Fibroblast of the aortic adventitia (primary cell): ENCODE data around the gene BCL6. TPM values are rescaled to one million over a fixed set of nuclear protein-coding genes. Genes with fewer than 3 reads are reported as not detected.

Experiments used
- DNase-seq: peaks from one replicate; pipeline ENCODE4 v3.0.0-alpha.2; 2010; ENCODE audit warnings: low read depth
- H3K4me3 ChIP-seq: 2 replicates; pipeline ENCODE4 v1.5.1; 2011; ENCODE audit warnings: low read depth, mild to moderate bottlenecking, control low read depth, low read length, moderate library complexity
- total RNA-seq: library from RNA; depleted of rRNA; stranded (reverse); fragments of >200 nt; gene quantifications from 2 replicates; pipeline ENCODE4 v1.2.3, GENCODE V29; 2012; ENCODE audit warnings: low replicate concordance
- TF ChIP-seq, protein P1 (sequence below): IDR thresholded peaks from 2 replicates; pipeline ENCODE4 v1.5.1; 2011; ENCODE audit warnings: mild to moderate bottlenecking, low read length, control low read depth, inconsistent platforms; ENCODE audit not compliant: insufficient read depth

Gene BCL6
- total RNA-seq, 1 donor = 24.8 TPM

DNA sequence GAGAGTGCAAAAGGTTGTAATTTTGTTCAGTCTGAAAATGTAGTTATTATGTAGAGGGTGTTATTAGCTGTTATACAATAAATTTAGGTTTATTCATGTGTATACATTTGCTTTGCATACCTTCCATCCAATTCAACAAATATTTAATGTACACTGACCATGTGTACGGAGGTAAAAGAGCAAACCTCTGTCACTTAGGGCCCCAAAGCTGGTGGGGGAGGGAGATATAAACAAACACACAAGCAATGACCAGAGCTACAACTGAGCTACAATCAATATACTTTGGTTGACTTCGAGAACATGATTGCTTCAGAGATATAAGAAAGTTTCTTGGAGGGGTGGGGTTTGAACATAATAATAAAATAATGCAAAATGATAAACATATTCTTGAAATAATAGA, 17.5 kb upstream of the BCL6 start:
- TF ChIP-seq, protein P1, sequence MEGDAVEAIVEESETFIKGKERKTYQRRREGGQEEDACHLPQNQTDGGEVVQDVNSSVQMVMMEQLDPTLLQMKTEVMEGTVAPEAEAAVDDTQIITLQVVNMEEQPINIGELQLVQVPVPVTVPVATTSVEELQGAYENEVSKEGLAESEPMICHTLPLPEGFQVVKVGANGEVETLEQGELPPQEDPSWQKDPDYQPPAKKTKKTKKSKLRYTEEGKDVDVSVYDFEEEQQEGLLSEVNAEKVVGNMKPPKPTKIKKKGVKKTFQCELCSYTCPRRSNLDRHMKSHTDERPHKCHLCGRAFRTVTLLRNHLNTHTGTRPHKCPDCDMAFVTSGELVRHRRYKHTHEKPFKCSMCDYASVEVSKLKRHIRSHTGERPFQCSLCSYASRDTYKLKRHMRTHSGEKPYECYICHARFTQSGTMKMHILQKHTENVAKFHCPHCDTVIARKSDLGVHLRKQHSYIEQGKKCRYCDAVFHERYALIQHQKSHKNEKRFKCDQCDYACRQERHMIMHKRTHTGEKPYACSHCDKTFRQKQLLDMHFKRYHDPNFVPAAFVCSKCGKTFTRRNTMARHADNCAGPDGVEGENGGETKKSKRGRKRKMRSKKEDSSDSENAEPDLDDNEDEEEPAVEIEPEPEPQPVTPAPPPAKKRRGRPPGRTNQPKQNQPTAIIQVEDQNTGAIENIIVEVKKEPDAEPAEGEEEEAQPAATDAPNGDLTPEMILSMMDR = no peak
- no peak for DNase-seq
- no peak overlapping the region for H3K4me3 ChIP-seq

DNA sequence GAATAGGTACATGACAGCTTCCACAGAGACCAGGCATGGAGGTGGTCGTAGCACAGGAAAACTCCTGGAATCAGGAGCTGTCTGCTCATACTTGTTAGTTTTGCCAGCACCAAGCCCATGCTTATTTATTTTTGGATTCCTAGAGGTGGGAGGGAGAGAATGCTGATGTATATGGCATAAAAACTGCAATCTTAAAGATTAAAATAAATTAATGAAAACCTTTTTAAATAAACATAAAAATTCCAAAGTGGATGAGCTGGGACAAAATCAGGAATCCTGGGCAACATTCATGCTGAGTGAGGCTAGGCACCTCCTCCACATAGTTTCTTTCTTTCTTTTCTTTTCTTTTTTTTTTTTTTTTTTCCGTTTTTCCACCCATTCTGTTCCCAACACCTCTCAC, 14.3 kb upstream of the BCL6 start:
- TF ChIP-seq, protein P1 = no peak
- peak; percentile 33 for DNase-seq
- H3K4me3 ChIP-seq = no peak overlapping the region

DNA sequence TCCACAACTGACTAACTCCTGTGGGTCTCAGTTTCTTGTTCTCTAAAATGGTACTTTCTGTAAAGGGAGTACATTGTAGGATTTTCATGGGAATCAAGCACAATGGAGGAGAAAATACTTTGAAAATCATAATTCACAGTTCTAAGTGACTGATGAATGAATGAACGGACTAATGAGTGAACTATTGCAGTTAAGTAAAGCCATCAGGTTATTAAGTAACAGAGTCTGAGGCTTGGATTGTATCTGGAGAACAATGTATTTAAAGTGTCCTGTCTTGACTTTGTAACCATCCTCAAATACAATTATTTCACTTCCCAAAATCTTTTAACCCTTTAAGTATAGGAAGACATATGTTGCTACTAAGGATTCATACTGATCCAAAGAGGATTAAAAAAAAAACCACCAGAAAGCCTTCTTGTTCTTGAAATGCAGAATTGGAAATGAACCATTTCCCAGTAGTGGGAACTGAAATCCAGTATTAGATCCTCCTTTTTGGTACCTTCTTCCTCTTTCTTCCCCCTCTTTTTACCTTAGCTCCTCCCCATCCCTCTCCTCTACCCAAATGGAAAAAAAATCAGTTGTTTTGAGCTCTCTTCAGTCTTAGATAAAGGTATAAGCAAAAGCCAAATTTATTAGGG, 13.2 kb upstream of the BCL6 start:
- DNase-seq = no peak
- no peak overlapping the region for H3K4me3 ChIP-seq
- TF ChIP-seq, protein P1 = no peak

DNA sequence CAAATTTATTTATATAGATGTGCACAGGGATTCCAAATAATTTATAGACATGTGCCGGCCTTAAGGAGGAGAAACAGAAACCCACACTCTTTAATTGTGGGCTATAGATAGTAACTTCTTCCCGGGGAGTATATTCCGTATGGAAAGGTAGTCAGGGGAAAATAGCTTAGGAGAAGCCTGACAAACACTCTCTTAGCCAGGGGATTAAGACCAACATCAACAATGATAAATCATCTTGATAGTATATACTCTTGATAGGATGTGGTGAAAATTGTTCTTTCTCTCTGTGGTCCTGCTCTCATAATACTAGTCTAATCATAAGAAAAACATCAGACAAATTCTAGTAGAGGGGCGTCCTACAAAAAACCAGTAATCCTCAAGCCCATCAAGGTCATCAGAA, 8.2 kb upstream of the BCL6 start:
- no peak overlapping the region for H3K4me3 ChIP-seq
- TF ChIP-seq, protein P1 = no peak
- no peak for DNase-seq

DNA sequence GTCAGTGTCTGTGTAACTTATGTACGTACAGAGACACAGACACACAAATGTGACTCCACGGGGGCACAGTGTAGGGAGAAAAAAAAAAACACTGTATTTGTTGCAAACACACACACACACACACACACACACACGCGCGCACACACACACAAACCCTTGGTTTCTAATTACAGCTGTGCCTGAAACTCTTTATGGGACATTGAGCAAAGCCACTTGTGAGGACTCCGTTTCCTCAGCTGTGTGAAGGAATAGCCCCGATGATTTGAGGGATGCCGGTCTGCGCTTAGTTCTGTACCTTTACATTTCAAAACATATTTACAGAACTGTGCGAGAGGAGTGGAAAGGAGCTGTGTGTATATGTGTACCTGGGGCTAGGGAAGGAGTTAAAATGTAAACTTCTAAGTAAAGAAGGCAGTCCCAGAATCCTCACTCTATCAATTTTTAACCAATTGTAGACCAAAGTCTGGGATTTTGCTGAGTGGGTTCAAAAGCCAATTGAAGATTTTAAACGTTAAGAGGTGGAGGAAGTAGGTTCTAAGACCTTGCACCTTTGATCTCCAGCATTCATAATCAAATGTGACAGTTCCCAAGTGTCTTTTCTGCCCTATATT, 5.3 kb upstream of the BCL6 start:
- TF ChIP-seq, protein P1 = no peak
- DNase-seq = no peak
- no peak overlapping the region for H3K4me3 ChIP-seq

DNA sequence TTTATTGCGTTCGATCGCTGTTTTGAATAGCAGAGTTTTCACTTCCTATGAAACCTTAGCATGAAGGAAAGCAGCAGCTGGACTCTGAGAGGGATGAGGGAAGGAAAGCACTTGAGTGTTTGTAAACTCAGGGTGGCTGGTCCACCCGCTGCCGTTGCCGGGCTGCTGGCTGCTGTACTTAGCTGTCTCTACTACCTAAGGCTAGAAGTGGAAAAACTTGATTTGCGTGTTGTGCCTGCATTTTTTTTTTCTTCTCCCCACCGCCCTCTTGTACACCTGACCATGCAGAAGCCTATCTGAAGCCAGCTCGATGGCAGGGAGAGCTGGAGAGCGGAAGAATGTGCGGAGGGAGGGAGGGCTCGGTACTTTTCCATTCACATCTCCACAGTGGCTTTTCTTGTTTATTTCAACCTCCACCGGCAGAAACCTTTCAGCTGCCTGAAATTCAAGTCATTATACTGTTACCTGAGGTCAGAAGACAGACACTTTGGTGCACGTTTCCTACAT, 4.8 kb upstream of the BCL6 start:
- no peak overlapping the region for H3K4me3 ChIP-seq
- TF ChIP-seq, protein P1 = no peak
- no peak for DNase-seq

DNA sequence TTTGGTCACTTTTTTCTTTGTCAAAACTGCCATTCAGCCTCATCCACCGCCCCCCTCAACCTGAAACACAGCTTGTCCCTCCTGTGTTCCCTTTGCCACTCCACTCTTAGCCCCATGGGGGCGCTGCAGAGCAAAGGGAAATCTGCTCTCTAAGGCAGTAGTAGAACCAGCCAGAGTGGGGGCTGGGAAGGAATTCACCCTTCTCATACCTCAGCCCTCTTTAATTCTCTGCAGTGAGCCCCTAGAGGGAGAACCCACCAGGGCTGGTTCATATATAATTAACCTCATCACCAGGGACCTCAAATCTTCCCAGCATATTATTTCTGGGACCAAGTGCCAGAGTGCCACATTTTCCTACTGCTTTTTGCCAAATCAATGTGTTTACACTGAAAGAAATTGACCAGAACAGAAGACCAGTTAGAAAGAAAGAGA, 2.8 kb upstream of the BCL6 start:
- DNase-seq = peak; percentile 86
- H3K4me3 ChIP-seq = no peak overlapping the region
- TF ChIP-seq, protein P1 = peak; percentile 100
